ENCODE data around the gene SNX19.

Gene SNX19

DNA sequence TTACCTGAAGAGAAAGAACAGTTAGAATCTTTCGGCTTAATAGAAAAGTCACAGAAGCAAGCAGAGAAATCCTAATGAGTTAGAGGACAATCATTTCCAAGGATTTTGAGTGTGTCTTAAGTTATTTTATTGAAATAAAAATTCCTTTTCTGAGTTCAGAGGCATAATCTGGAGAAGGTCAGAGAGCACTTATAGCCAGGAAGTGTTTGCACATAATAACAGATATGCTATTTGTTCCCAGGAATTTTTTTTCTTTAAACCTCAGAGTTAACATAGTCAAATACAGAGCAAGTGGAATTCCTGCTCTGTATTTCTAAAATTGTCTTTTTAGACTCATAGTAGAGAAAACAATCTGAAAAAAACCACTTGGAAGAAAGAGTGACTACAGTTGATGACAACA, 74.3 kb downstream of the SNX19 start:
- DNase-seq (ENCODE audit: low read depth in 2 of 2), result no peak

DNA sequence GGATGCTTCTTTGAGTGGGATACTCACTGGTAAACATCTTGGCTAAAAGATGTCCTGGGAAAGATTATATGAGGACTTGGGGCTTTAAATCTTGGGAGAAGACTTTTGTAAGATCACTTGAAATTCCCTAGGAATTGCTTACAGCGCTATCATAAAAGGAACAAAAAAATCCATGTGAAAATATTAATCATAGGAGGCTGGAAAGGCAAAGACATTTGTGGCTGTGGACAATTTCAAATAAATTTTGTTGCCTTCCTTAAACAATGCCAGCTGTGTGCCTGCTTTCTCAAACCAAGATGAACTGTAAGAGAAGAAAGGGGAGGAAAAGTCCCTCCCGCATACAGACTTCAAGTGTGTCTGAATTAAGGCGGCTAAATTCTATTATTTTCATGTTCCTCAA, 75.6 kb downstream of the SNX19 start:
- DNase-seq (ENCODE audit: low read depth in 2 of 2), result no peak

- DNase-seq (ENCODE audit: low read depth in 2 of 2), result no peak
These were observed 76.2 kb downstream of the SNX19 start for GRCh38 chr11:130839981-130840666.

- DNase-seq (ENCODE audit: low read depth in 2 of 2), result no peak
These were observed 79.1 kb downstream of the SNX19 start for GRCh38 chr11:130837194-130837593.

DNA sequence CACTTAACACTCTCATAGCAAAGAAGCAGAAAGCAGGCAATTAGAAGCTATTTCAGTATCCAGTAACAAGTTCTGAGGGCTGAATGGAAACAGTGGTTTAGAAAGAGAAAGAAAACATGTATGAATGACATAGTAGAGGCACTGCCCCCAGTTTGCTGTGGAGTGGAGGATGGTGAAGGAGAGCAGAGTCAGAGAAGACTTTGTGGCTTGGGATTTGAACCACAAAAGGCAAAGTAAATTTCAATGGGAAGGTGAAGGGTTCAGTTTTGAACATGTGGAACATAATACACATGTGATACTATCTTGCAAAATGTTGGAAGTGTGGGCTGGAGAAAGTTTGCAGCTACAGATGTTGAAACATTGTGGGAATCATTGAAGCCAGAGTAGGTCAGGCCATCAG, 81.4 kb downstream of the SNX19 start:
- no peak for DNase-seq (ENCODE audit: low read depth in 2 of 2)

GRCh38 chr11:130832566-130833425, 83.5 kb downstream of the SNX19 start:
- DNase-seq (ENCODE audit: low read depth in 2 of 2), result no peak

DNA sequence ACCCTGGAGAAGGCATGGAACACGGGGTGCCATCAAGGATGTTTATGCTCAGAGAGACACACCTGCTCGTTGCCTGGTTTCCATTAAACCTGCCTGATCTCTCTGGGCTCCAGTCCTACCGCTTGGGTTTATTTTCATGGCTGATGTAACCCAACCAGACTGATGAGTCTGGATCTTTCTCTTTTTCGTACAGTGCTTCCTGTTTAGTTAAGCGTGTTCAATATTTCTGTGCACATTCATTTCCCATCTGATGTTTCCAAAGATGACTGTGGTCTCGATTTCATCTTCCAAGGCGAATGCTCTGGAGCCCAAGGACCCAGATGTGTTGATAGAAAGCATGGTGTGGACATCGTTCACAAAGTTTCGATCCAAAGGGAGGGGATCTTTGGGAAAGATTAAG, 84.3 kb downstream of the SNX19 start:
- DNase-seq (ENCODE audit: low read depth in 2 of 2), result no peak

DNA sequence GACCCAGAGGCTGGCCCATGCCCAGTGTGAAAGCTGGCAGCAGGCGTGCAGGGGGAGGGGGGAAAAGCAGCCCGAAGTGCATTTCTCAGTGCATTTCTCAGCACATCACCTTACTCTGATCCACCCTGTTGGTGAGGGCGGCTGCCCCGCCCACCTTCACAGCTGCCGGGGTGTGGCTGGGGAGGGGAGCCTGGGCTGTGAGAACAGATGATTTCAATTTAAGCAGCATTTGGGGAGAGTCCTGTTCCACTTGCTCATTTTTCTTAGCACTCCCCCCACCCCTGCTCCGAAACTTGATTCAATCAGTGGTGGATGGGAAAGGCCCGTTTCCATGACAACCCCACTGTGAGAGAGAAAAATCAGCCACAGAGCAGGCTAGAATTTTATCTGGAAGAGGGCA, 84.8 kb downstream of the SNX19 start:
- DNase-seq (ENCODE audit: low read depth in 2 of 2), result no peak

GRCh38 chr11:130830566-130830965, 85.7 kb downstream of the SNX19 start:
- DNase-seq (ENCODE audit: low read depth in 2 of 2), result no peak

DNA sequence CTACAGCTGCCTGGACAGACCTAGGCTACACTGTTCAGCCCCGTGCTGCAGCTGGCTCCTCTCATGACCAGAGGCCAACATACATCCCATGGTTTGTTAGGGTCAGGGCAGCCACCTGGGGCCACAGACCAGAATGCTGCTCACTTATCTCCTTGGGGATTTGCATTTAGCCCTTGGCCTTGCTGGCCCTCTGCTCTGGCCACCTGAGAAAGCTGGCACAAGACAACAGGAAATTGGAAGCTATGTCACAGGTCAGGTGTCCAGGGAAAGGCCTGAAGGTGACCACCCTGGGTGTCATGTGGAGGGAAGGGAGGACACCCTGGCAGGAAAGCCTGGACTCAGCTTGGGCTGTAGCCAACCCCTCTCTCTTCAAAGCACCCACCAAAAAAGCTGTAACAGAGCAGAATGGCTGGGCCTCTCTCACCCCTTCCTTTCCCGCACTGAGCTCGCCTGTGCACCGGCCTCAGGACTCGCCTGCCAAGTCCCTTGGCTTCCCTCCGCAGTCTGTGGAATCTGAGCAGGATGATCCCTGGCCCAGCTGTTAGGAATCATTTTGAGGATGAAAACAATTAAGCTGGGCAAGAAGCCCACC, 86.3 kb downstream of the SNX19 start:
- no peak for DNase-seq (ENCODE audit: low read depth in 2 of 2)

DNA sequence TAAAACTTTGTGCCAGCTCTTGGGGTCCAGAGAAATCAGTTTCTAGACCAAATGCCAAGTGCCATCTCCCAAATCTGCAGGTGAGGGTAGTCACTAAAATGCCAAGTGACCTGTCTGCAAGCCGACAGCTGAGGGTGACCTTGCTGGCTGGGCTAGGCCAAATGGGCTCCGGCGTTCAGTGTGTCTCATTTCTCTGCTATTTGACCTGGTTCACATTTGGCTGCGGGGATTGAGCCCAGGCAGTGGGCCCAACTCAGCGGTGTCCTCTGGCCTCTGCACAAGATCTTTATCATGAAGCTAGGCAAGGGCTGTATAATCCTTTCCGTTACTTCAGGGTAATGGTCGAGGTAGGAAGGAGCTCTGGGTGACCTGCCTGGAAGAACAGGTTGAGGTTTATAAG, 87.5 kb downstream of the SNX19 start:
- no peak for DNase-seq (ENCODE audit: low read depth in 2 of 2)

DNA sequence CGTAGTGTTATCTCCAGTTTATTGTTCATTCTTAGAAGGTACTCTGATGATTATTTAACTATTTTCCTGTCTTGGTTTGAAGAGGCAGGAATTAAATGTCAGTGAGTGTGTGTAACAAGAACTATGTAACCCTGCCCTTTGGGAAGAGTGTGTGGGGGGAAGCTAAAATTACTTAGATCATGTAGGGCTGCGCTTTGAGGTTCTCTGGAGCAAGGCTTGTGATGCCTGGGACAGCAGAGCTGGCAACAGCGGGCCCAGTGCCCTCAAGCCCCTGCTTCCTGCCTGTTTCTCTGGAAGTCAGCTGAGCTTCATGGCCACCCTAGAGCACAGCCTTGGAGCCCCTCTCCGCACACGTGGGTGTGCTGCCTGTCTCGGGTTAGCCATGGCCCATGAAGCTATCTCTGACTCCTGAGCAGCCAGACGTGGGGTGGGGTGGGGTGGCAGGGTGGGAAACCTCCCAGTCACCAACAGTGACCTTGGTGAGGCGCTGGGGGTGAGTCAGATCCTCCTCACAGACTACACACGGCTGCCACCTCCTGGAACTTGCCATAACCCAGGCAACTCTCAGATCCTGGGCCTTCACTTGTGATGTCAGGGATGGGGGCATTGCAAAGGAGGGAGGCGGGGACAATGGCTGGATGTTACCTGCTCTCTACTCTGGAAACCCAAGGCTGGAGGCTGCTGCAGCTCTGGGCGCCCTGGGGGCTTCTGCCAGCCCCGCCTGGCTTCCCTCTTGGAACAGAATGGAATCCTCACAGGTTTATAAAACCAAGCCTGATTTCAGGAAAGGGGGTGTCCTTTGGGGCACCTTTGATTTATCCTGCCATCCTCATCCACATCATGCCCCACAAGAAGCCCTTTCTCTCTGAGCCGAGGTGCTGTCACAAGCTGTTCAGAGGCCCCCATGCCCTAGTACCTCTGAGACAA, 88.6 kb downstream of the SNX19 start:
- DNase-seq (ENCODE audit: low read depth in 2 of 2), result no peak

- DNase-seq (ENCODE audit: low read depth in 2 of 2), result no peak
These were observed 89.7 kb downstream of the SNX19 start for GRCh38 chr11:130826572-130826971.

DNA sequence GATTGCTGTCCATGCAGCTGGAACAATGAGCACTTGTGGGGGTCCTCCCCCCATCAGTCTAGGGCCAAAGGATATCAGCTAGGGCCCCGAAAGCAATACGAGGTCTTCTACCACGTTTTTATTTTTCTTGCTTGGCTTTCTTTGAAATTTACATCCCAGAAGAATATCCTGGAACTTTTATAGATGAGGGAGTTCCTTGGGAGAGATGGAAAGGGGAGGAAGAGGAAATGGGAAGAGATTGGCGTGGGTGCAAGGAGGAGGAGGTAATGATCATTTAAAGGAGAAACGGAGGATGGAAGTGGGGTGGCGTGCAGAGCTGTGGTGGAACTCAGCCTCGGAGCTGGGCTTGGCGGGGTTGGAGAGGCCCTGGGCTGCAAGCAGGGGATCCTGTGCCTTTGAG, 90.3 kb downstream of the SNX19 start:
- no peak for DNase-seq (ENCODE audit: low read depth in 2 of 2)

- DNase-seq (ENCODE audit: low read depth in 2 of 2), result no peak
These were observed 90.7 kb downstream of the SNX19 start for GRCh38 chr11:130825561-130825960.
